ENCODE measurements around the gene SPTB.

The SPTB gene

GRCh38 chr14:64799555-64799954 is 80.2 kb downstream of the SPTB start:
- peak in 1 of 10 donors; percentile 70 for DNase-seq
- intact Hi-C loops (cut with DNase I), result no loop called here

DNA sequence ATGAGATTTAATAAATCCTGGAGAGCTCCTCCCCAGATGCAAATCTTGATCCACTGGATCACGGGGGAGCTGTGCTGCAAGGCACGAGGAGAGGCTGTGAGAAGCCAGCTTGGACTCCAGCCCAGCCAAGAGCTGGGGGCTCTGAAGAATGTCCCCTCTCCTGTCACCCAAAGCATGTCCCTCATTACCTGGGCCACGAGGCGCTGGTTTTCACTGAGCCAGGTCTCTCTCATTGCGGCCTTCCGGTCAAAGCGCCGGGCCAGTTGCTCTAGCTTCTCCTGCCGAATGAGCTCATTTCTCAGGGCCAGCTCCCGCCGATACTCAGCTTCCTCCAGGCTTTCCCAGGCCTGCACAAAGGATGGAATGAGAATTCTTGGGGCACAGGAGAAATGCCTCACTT is 83.3 kb downstream of the SPTB start:
- peak in 2 of 10 donors; percentile 69 to 80 for DNase-seq

GRCh38 chr14:64795921-64796320 is 83.8 kb downstream of the SPTB start:
- DNase-seq, result no peak
- intact Hi-C loops (cut with DNase I), result no loop called here

More for the DNA sequence above, 83.3 kb downstream of the SPTB start:
- intact Hi-C loops (cut with DNase I), result no loop called here

- DNase-seq, result peak in 2 of 10 donors; percentile 62 to 74
- intact Hi-C loops (cut with DNase I), result no loop called here
These were observed 84.5 kb downstream of the SPTB start for GRCh38 chr14:64795211-64795610.

DNA sequence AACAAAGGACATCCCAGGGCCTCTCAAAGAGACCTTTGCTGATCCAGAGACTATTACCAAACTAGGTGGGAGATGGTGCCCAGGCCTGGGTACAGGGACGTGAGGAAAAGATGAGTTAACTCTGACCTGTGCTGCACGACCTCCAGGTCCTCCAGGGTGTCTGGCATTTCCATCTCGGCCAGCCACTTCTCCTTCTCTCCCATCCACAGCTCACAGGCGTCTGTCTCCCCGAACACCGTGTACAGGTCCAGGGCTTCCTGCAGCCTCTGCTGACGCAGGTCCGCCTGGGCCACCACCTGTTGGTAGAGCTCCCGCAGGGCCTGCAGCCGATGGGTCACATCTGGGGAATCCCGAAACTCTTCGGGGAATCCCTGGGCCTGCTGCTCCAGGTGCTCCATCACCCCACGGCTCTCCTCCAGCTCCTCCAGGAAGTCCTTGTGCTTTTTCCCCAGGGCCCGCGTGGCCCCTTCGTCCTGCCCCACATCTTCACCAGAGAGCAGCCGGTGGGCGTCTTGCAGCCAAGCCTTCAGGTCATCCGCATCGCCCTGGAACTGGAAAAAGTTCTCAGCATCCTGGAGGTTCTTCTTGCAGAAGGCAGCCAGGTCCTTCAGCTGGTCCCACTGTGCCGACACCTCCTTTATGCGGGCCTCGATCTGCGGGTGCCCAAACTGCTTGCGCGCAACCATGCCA is 86.7 kb downstream of the SPTB start:
- intact Hi-C loops (cut with DNase I), result no loop called here
- DNase-seq, result peak in 2 of 10 donors; percentile 76 to 86

DNA sequence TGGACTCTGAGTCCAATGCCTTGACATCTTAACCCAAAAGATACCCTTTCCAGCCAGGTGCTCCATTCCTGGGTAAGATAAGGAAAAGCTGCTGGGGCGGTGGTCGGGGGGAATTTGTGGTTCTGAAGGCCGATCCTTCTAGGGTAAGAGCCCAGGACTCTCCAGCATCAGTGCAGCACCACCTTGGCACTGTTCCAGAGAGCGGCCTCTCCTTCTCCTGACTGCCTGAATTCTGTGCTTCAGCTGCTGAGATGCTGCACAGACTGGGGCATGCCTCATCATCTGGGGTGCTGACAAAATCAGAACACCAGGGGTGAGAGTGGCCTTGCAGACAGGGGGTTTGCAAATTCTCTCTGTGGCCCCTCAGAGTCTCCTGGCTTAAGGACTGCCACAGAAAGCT is 87.5 kb downstream of the SPTB start:
- DNase-seq, result peak in 1 of 10 donors; percentile 69

GRCh38 chr14:64790478-64790877 is 89.2 kb downstream of the SPTB start:
- intact Hi-C loops (cut with DNase I), result no loop called here
- DNase-seq, result peak in 1 of 10 donors; percentile 9

More for the DNA sequence above, 87.5 kb downstream of the SPTB start:
- intact Hi-C loops (cut with DNase I), result no loop called here

GRCh38 chr14:64789696-64790095 is 90.0 kb downstream of the SPTB start:
- DNase-seq, result peak in 1 of 10 donors; percentile 16
- intact Hi-C loops (cut with DNase I), result no loop called here

GRCh38 chr14:64788706-64789105 is 91.0 kb downstream of the SPTB start:
- intact Hi-C loops (cut with DNase I), result no loop called here
- no peak for DNase-seq

DNA sequence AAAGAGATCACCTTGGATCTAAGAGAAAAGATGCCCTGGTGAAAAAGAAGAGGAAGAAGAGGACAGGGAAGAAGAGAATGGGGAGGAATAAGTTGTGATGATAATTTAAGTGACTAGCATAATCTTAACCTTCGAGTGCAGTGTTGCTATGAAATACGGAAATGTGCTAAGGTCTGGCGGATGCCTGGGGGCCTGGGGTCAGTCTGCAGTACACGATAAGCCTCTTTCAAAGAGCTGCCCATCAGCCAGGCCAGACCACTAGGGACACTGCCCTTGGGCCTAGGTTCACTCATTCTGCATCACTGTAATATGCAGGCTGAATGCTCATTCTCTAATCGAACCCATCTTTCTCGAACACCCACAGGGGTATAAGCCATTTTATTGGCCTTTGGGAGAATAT is 92.1 kb downstream of the SPTB start:
- intact Hi-C loops (cut with DNase I), result no loop called here
- no peak for DNase-seq

GRCh38 chr14:64786296-64787149 is 93.2 kb downstream of the SPTB start:
- DNase-seq, result peak in 1 of 10 donors; percentile 68

DNA sequence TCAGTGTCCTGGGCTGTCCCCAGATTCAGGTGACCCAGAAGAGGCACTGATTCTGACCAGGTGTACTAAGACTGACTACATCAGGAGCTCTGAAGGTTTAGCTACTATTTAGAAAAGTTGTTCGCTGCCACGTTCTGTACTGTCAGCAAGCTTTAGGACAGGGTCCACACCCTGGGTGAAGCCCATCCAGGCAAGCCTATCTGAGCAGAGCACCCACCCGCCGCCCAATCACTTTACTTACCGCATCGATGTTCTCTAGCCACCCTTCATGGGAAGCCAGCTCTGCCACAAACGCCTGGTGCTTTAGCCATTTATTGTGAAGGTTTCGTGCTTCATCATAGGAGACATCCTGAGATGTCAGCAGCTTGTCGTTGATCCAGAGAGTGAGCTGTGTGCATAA is 95.7 kb downstream of the SPTB start:
- DNase-seq, result peak in 1 of 10 donors; percentile 74
- intact Hi-C loops (cut with DNase I), result no loop called here

More at GRCh38 chr14:64786296-64787149, 93.2 kb downstream of the SPTB start:
- intact Hi-C loops (cut with DNase I), result no loop called here

DNA sequence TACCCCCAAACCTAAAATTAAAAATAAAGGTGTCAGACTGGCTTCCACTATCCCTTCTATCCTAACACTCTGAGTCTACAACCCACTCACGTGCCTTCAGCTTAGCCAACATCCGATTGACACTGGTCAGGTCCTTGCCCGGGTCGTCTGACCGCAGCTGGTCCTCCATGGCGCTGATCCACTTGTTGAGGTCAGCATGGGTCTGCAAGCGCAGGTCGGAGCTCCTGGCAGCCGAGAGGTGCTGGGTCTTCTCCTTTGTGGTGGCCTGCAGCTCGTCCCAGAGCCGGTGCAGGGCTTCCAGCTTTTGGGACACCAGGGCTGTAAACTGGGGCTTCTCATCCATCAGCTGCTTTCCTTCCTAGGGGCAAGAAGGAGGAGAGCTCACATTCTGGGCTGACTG is 97.5 kb downstream of the SPTB start:
- peak in 1 of 10 donors; percentile 72 for DNase-seq
- intact Hi-C loops (cut with DNase I), result no loop called here

DNA sequence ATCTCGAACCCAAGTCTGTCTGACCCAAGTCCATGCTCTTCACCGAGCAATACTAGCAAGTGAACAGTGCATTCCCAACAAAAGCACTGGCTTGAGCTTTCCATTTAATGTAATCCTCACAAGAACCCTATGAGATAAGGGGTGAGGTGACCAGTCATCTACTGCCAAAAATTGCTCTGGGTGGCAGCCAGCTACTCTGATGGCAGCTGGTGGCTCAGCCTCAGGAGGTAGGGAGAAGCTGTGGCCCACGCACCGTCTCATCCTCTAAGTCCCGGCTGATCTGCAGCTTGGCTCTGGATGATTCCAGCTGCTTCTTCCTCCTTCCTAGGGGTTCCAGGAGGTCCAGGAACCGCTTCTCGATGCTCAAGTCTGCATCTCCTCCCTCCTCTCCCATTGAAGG is 100.2 kb downstream of the SPTB start:
- DNase-seq, result peak in 1 of 10 donors; percentile 76
- intact Hi-C loops (cut with DNase I), result no loop called here

- DNase-seq, result peak in 1 of 10 donors; percentile 34
- intact Hi-C loops (cut with DNase I), result no loop called here
These were observed 101.5 kb downstream of the SPTB start for GRCh38 chr14:64778104-64778754.

DNA sequence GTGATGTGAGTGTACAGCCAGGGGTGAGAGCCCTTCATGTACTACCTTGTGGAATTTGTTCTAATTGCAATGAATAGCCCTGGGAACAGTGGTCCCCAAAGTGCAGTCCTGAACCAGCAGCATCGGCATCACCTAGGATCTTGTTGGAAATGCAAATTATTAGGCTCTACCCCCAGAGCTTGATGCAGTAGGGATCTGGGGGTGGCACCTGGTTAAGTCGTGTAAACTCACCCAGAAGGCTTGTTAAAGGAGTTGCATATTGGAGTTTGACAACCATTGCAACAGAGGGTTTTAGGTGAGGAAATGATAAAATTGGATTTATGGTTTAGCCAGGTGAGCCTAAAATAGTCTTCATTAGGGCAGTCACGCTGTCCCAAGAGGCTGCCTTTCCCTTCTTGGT is 102.2 kb downstream of the SPTB start:
- intact Hi-C loops (cut with DNase I), result no loop called here
- DNase-seq, result no peak

GRCh38 chr14:64775081-64775777 is 104.5 kb downstream of the SPTB start:
- peak in 1 of 10 donors; percentile 61 for DNase-seq
- intact Hi-C loops (cut with DNase I), result no loop called here

GRCh38 chr14:64774272-64774671 is 105.4 kb downstream of the SPTB start:
- intact Hi-C loops (cut with DNase I), result no loop called here
- DNase-seq, result peak in 1 of 10 donors; percentile 62

DNA sequence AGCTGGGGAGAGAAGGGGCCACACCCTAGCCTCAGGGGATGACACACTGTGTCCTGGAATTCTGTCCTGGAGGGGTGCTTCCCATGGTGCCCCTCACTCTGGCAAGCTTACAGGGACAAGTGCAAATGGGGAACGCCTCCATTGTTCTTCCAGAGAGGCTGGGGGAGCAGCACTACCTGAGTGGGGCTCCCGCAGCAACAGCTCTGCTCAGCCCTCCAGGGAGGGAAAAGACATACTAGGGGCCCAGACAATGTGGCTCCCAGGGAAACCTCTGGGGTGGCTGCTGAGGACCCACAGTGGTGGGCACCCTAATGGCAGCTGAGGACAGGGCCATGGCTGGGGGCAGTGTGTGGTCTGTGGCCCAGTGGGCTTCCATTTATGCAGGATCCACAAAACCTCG is 106.1 kb downstream of the SPTB start:
- DNase-seq, result peak in 2 of 10 donors; percentile 25 to 47

DNA sequence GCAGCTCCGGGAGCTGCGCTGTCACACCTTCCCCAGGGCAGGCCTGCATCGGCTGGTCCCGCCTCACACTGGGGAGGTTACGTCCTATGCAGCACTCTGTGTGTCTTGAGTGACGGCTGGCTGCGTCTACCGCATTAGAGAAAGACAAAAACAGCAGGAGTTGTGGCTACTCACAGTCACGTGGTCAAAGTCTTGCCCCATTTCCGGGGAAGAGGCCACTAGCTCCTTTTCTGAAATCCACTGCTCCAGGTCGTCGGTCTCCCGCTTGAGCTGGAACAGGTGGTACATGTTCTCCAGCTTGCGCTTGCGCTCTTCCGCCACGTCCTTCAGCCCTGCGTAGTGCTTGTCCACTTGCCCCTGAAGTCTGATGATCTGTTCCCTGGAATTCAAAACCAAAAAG is 106.7 kb downstream of the SPTB start:
- peak in 1 of 10 donors; percentile 49 for DNase-seq
- intact Hi-C loops (cut with DNase I), result no loop called here

More for the DNA sequence above, 106.1 kb downstream of the SPTB start:
- intact Hi-C loops (cut with DNase I), result no loop called here
